ENCODE results near the gene FOXC1.

DNA sequence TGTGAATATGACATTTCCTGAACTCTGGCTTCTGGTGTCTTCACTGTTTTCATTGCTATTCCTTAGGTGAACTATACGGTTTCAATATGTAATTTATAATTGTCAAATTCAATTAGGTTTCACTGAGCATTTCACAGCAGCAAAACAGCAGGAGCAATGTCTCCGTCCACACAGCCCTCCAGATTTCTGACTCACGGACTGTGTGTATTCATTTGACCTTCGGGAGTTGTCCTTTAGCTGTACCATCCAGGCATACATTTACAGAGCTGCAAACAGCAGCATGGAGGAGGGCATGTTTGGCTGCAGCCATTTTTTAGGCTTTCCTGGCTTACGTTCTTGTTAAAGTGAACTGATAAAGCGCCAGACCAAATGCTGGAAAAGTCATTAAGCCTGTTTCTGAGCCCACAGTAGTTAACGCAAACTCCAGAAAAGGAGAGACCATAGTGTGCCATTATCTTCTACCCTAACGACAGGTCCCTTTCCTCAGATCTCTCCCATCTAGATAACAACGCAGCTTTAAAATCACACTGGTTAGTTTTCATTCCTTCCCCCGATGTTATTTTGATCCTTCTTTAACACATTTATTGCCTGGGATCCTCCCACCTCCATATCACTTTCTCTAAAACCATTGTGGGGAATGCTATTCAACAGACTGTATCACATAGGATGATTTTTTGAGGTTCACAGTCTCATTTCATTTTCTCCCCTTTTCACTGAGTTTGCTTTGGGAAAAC is 18.3 kb downstream of the FOXC1 start:
- TF ChIP-seq TAF1 (IDR thresholded peaks at IDR 0.05; ENCODE audit: low read depth, low read length): no peak
- TF ChIP-seq POLR2A (IDR thresholded peaks at IDR 0.05; ENCODE audit: low read depth, low read length): no peak
- no peak for TF ChIP-seq POLR2AphosphoS5 (IDR thresholded peaks at IDR 0.05; ENCODE audit: low read depth, low read length)
- TF ChIP-seq SPI1 (IDR thresholded peaks at IDR 0.05; ENCODE audit: low read depth, low read length): no peak
- no peak for TF ChIP-seq POU2F2 (IDR thresholded peaks at IDR 0.05; ENCODE audit: low read depth, low read length)
- TF ChIP-seq PAX5 (IDR thresholded peaks at IDR 0.05; ENCODE audit: insufficient read depth, low read length, severe bottlenecking): no peak

Measured in GM12891 (cell line).